ENCODE data around the gene ZNF487.
"Not testable (repeated sequence)": the region's sequence is repeated elsewhere in the genome, so short reads cannot be mapped to it uniquely, and the experiment has no call there.

ZNF487 gene

DNA sequence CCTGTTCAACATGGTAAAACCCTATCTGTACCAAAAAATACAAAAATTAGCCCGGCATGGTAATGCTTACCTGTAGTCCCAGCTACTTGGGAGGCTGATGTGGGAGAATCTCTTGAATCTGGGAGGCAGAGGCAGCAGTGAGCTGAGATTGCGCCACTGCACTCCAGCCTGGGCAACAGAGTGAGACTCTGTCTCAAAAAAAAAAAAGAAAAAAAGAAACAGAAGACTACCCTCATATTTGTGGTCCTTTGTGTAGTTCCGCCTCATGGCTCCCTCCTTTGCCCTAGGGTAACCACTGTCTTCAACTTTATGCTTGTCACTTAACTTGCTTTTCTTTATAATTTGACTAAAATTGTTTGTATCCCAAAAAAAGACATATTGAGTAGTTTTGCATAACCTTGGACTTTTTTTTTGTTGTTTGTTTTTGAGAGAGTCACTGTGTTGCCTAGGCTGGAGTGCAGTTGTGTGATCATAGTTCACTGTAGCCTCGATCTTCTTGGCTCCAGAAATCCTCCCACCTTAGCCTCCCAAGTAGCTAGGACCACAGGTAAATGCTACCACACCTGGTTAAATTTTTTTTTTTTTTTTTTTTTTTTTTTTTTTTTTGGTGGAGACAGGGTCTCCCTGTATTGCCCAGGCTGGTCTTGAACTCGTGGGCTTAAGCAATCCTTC is 3.7 kb downstream of the ZNF487 start:
- DNase-seq (ENCODE audit: low read depth), result no peak

DNA sequence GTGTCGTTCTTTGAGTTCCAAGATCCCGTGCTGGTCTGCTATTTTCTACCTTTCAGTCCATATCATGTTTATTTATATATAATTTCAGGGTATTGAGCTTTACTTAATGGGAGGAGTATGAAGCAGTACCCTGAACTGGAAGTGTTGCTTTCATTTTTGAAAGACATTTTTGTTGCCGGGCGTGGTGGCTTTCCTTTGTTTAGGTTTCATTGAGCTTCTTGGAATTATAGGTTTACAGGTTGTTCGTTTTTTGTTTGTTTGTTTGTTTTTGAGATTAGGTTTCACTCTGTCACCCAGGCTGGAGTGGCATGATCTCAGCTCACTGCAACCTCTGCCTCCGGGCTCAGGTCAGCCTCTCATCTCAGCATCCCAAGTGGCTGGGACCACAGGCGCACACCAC is 7.4 kb downstream of the ZNF487 start:
- DNase-seq (ENCODE audit: low read depth), result no peak

DNA sequence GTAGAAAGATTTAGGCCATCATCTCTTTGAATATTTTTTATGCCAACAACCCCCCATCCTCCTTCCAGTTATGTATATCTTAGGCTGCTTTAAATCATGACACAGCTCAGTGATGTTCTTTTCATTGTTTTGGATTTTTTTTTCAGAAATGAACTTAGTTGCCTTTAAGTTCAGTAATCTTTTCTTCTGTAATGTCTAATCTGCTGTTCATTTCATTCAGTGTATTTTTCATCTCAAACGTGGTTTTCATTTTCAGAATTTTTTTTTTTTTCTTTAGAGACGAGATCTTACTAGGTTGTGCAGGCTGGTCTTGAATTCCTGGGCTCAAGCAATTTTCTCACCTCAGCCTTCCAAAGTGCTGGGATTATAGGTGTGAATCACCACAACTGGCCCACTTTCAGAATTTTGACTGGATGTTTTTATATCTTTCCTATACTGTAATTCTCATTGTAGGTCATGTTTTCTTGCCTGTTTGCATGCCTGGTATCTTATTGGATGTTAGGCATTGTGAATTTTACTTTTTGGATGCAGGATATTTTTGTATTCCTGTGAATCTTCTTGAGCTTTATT is 8.1 kb downstream of the ZNF487 start:
- no peak for DNase-seq (ENCODE audit: low read depth)

DNA sequence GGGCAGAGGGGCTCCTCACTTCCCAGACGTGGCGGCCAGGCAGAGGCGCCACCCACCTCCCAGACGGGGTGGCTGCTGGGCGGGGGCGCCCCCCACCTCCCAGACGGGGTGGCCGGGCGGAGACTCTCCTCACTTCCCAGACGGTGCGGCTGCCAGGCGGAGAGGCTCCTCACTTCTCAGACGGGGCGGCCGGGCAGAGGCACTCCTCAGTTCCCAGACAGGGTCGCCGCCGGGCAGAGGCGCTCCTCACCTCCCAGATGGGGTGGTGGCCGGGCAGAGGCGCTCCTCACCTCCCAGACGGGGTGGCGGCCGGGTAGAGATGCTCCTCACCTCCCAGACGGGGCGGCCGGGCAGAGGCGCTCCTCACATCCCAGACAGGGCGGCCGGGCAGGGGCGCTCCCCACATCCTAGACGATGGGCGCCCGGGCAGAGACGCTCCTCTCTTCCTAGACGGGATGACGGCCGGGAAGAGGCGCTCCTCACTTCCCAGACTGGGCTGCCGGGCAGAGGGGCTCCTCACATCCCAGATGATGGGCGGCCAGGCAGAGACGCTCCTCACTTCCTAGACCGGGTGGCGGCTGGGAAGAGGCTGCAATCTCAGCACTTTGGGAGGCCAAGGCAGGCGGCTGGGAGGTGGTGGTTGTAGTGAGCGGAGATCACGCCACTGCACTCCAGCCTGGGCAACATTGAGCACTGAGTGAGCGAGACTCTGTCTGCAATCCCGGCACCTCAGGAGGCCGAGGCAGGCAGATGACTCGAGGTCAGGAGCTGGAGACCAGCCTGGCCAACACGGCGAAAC is 9.5 kb downstream of the ZNF487 start:
- not testable (repeated sequence) for DNase-seq (ENCODE audit: low read depth)

DNA sequence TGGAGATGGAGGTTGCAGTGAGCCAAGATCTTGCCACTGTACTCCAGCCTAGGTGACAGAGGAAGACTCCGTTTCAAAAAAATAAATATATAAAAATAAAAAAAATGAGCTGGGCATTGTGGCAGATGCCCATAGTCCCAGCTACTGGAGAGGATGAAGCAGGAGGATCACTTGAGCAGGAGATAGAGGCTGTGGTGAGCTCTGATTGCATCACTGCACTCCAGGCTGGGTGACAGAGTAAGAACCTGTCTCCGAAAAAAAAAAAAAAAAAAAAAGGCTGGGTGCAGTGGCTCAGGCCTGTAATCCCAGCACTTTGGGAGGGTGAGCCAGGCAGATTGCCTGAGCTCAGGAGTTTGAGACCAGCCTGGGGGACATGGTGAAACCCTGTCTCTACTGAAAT is 11.8 kb downstream of the ZNF487 start:
- DNase-seq (ENCODE audit: low read depth), result no peak

DNA sequence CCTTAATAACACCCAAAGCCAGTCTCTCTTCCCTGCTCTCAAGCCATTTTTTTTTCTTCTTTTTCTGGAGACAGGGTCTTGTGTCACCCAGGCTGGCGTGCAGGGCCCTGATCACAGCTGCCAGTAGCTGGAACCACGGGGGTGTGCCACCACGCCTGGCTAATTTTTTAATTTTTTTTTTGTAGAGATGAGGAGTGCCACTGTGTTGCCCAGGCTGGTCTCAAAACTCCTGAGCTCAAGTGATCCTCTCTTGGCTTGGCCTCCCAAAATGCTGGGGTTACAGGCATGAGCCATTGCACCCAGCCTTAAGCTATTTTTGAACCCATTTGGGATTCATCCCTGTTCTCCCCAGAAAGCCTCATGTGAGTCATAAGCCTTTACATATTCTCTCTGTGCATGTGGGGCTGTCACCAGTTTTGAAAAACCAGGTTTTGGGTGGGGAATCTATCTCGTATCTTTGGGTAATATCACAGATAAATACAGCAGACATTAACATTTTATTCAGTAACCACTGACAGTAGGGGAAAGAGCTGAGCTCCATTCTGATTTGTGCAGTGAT is 15.5 kb downstream of the ZNF487 start:
- DNase-seq (ENCODE audit: low read depth), result no peak

DNA sequence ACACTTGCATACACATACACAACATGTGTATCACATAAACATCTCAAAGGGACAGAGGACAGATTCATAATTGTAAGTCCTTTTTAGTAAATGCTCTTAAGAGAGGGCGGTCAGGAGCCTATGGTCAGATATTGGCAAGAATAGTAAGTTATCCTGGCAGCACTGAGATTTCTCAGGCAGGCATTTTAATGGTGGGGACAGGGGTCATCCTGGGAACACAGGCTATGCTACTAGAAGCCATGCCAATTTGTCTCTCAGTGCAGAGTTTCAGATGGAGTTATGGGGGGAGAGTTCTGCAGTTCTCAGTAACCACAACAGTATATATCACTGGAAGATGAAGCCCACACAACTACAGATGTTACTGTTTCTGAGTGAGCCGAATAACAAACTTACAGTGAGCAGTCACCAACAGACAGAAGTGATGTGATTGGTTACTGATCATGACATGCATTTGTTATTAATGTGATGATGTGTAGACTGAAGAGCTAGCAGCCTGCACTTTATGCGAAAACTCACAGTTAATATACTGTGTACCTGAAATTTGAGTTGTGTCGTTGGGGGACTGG is 16.4 kb downstream of the ZNF487 start:
- DNase-seq (ENCODE audit: low read depth), result no peak

DNA sequence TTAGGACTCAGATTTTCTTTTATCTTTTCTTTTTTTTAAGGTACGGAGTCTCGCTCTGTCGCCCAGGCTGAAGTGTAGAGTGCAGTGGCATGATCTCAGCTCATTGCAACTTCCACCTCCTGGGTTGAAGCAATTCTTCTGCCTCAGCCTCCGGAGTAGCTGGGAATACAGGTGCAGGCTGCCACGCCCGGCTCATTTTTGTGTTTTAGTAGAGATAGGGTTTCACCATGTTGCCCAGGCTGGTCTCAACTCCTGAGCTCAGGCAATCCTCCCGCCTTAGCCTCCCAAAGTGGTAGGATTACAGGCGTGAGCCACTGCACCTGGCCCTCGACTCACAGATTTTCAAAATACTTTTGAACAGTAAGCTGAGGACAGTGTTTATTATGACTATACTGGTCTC is 17.1 kb downstream of the ZNF487 start:
- not testable (repeated sequence) for DNase-seq (ENCODE audit: low read depth)

DNA sequence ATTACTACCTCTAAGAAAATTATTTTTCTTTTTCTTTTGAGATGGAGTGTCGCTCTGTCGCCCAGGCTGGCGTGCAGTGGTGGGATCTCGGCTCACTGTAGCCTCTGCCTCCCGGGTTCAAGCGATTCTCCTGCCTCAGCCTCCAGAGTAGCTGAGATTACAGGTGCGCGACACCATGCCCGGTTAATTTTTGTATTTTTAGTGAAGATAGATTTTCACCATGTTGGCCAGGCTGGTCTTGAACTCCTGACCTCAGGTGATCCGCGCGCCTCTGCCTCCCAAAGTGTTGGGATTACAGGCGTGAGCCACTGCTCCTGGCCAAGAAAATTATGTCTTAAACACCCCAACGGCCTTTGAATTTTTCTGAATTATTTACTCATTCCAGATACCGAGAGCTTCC is 19.6 kb downstream of the ZNF487 start:
- not testable (repeated sequence) for DNase-seq (ENCODE audit: low read depth)

DNA sequence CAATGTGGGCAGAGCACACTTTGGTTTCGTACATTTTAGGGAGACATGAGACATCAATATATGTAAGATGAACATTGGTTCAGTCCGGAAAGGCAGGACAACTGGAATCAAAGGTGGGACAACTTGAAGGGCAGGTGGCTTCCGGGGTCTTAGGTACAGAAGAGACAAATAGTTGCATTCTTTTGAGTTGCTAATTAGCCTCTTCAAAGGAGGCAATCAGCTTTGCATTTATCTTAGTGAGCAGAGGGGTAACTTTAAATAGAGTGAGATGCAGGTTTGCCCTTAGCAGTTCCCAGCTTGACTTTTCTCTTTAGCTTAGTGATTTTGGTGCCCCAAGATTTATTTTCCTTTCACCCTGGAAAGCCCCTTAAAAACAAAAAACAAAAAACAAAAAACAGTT is 21.3 kb downstream of the ZNF487 start:
- DNase-seq (ENCODE audit: low read depth), result no peak

DNA sequence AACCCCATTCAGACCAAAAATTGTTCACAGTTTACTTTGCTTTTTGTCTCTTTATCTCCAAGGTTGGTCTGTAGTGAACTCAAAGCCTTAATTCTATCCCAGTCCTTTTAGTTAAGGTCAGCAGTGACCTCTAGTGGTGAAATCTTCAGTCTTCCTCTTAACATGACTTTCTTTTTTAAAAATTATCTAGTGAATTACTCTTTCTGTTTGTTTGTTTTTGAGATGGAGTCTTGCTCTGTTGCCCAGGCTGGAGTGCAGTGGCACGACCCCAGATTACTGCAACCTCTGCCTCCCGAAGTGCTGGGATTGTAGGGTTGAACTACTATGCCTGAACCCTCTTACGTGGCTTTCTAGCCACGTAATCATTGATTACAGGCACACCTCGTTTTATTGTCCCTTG is 25.0 kb downstream of the ZNF487 start:
- peak; percentile 53 for DNase-seq (ENCODE audit: low read depth)

DNA sequence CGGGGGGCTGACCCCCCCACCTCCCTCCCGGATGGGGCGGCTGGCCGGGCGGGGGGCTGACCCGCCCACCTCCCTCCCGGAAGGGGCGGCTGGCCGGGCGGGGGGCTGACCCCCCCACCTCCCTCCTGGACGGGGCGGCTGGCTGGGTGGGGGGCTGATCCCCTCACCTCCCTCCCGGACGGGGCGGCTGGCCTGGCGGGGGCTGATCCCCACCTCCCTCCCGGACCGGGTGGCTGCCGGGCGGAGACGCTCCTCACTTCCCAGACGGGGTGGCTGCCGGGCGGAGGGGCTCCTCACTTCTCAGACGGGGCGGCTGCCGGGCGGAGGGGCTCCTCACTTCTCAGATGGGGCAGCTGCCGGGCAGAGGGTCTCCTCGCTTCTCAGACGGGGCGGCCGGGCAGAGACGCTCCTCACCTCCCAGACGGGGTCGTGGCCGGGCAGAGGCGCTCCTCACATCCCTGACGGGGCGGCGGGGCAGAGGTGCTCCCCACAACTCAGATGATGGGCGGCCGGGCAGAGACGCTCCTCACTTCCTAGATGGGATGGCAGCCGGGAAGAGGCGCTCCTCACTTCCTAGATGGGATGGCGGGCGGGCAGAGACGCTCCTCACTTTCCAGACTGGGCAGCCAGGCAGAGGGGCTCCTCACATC is 28.3 kb downstream of the ZNF487 start:
- not testable (repeated sequence) for DNase-seq (ENCODE audit: low read depth)

DNA sequence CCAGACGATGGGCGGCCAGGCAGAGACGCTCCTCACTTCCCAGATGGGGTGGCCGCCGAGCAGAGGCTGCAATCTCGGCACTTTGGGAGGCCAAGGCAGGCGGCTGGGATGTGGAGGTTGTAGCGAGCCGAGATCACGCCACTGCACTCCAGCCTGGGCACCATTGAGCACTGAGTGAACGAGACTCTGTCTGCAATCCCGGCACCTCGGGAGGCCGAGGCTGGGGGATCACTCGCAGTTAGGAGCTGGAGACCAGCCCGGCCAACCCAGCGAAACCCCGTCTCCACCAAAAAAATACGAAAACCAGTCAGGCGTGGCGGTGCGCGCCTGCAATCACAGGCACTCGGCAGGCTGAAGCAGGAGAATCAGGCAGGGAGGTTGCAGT is 28.8 kb downstream of the ZNF487 start:
- not testable (repeated sequence) for DNase-seq (ENCODE audit: low read depth)

DNA sequence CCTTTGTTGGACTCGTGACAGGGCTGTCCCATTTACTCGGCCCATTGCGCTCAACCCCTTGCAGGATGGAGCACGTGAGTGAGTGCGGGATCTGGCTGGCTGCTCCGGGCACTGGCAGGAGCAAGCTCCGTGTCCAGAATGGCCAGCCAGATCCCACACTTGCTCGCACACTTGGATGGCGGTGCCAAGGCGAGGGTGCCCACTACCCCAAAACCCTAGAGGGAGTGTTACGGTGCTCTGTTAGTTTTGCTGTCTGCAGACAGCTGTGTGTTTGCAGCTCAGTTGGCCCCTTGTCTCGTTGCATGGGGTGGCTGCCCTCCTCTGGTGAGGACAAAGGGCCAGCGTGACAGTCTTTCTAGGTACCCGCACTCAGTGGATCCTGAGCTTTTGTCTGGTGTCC is 34.2 kb downstream of the ZNF487 start:
- DNase-seq (ENCODE audit: low read depth), result no peak

DNA sequence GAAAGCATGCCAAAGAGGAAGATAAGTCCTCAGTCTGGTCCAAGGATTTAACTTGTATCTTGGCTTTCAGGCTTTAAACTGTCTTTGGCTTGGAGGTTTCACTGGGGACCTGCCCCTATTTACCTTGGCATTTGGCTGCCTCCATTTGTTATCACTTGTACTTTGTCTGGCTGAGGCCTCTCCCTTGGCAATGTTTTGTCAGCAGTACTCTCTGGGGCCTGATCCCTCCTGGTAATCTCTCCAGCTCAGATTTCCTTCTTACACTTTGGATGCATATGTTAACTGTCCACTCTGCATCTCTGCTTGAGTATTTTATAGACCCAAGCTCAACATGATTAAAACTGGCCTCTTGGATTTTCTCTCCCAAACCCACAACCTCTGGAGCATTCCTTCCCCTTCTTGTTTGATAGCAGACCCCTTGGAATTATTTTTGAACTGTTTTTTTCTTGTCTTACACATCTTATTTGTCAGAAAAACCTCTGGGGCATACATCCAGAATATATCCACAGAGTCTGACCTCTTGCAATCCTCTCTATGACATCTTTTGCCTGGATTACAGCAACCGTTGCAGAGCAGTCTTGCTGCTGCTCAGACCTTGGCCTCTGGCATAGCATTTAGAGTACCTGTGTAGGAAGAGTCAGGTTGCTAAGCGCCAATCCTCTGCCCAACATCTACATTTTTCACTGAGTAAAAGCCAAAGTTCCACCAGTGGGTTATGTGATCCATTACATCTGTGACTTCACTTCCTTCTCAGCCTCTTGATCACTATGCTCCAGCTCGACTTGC is 35.2 kb downstream of the ZNF487 start:
- no peak for DNase-seq (ENCODE audit: low read depth)

DNA sequence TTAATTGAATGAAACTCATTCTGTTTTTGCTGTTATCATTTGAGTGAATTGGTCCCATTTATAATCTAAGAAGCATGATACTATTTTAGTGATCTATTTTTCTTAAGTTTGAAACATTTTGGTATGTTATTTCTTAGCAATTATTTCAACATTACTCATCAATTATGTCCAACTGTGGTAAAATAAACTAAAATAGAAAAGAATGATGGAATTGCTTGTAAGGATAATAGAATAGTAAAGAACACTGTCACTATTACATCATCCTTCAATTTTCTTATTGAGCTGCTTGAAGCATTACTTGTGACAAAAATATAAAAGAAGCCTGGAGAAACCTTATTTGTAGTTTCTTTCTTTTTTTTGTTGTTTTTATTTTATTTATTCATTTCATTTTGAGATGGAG is 42.4 kb downstream of the ZNF487 start:
- DNase-seq (ENCODE audit: low read depth), result peak; percentile 8

DNA sequence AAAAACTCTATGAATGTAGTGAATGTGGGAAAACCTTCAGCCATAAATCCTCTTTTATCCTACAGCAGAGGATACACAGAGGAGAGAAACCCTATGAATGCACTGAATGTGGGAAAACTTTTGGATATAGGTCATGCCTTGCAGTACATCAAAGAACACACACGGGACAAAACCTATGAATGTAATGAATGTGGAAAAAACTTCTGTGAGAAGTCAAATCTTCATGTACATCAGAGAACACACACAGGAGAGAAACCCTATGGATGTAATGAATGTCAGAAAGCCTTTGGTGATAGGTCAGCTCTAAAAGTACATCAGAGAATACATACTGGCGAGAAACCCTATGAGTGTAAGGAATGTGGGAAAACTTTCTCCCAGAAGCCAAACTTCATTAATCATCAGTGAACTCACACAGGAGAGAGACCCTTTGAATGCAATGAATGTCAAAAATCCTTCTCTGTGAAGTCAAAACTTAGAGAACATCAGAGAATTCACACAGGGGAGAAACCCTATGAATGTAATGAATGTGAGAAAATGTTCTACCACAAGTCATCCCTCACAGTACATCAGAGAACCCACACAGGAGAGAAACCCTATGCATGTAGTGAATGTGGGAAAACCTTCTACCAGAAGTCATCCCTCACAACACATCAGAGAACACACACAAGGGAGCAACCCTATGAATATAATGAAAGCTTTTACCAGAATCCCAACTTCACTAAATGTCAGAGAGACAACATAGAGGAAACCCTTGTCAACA is 45.6 kb downstream of the ZNF487 start:
- no peak for DNase-seq (ENCODE audit: low read depth)

DNA sequence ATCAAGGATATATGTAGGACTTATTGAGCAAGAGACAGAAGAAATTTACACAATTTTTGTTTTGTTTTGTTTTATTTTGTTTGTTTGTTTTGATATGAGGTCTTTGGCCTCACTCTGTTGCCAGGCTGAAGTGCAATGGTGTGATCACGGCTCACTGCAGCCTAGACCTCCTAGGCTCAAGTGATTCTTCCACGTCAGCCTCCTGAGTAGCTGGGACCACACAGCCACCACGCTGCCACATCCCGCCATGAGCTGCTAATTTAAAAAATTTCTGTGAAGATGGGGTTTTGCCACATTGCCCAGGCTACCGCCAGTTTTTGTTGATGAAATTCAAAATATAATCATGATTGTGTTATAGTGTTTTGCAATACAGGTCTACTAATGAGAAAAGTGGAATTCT is 54.9 kb downstream of the ZNF487 start:
- DNase-seq (ENCODE audit: low read depth), result no peak

DNA sequence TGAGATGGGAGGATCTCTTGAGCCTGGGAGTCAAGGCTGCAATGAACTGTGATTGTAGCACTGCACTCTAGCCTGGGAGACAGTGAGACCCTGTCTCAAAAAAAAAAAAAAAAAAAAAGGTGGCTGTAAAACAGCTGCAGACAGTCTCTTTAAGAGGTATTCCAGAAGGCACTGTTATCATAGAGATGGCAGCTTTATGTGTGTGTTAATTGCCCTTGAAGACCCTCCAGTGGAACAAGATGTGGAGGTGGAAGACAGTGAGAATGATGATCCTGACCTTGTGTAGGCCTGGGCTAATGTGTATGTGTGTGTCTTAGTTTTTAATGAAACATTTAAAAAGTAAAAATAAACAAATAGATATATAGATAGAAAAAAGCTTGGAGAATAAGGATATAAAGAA is 66.0 kb downstream of the ZNF487 start:
- no peak for DNase-seq (ENCODE audit: low read depth)

DNA sequence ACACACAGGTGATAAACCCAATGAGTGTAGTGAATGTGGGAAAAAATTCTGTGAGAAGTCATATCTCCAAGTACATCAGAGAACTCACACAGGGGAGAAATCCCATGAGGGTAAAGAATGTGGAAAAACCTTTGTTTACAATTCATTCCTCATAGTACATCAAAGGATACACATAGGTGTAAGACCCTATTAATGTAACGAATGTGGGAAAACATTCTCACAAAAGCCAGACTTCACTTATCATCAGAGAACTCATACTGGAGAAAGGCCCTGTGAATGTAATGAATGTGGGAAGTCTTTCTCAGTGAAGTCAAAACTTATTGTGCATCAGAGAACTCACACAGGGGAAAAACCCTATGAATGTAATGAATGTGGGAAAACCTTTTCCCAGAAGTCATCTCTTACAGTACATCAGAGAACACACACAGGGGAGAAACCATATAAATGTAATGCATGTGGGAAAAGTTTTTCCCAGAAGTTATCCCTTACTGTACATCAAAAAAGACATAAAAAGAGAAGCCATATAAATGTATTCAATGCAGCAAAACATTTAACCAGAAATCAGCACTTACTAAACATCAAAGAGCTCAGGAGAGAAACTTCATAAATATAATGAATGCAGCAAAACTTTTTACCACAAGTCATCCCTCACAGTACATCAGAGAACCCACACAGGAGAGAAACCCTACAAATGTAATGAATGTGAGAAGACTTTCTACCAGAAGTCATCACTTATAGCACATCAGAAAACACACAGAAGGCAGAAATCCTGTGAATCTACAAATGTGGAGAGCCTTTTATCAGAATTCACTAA is 87.7 kb downstream of the ZNF487 start:
- no peak for DNase-seq (ENCODE audit: low read depth)
